ENCODE results near the gene ATP2B2.
"Not testable (repeated sequence)": the region's sequence is repeated elsewhere in the genome, so short reads cannot be mapped to it uniquely, and the experiment has no call there.

The ATP2B2 gene

GRCh38 chr3:10382445-10382844 lies 122.9 kb downstream of the ATP2B2 start:
- not testable (repeated sequence) for DNase-seq (ENCODE audit: low read depth)

- no peak for DNase-seq (ENCODE audit: low read depth)
Observed at GRCh38 chr3:10381336-10381735, 124.0 kb downstream of the ATP2B2 start.

DNA sequence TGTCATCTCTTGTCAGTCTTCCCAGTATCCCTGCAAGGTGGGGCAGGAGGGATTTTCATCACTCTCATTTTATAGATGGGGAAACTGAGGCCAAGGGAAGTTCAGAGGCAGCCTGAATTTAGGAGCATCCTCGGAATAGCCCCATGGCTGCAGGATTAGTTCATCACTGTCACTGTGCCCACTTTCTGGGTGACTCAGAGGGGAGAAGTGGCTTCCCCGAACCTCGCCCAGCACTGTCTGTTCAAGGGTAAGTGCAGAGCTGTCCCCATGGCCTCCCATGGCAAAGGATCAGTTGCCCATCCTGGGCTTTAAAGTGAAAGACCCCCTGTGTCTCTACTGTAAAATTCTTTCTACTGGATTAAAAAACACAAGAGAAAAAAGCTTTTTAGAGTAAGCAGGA lies 124.5 kb downstream of the ATP2B2 start:
- DNase-seq (ENCODE audit: low read depth): no peak

GRCh38 chr3:10379961-10380360 lies 125.4 kb downstream of the ATP2B2 start:
- DNase-seq (ENCODE audit: low read depth): no peak

- no peak for DNase-seq (ENCODE audit: low read depth)
Observed at GRCh38 chr3:10379161-10379560, 126.2 kb downstream of the ATP2B2 start.

GRCh38 chr3:10378742-10379141 lies 126.6 kb downstream of the ATP2B2 start:
- DNase-seq (ENCODE audit: low read depth): no peak

GRCh38 chr3:10378246-10378645 lies 127.1 kb downstream of the ATP2B2 start:
- DNase-seq (ENCODE audit: low read depth): no peak

- no peak for DNase-seq (ENCODE audit: low read depth)
Observed at GRCh38 chr3:10377148-10377725, 128.1 kb downstream of the ATP2B2 start.

DNA sequence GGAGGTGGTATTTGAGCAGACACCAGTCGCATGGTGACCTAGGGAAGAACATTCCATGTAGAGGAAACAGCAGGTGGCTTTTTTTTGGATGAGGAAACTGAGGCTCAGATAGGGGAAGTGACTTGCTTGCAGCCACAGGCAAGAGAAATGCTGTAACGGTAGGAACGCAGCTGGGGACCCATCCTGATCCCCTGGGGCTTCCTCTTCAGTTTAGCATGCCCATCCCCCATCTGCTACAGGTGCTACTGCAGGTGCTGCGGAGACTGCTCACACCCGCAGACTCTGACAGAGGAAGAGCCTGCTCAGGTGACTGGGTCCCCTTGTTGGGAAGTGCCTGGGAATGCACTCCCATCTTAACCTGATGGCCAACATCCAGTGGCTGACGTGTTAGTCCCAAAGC lies 129.0 kb downstream of the ATP2B2 start:
- DNase-seq (ENCODE audit: low read depth): no peak

- no peak for DNase-seq (ENCODE audit: low read depth)
Observed at GRCh38 chr3:10375296-10376053, 129.9 kb downstream of the ATP2B2 start.

- DNase-seq (ENCODE audit: low read depth): no peak
Observed at GRCh38 chr3:10374311-10374710, 131.1 kb downstream of the ATP2B2 start.

DNA sequence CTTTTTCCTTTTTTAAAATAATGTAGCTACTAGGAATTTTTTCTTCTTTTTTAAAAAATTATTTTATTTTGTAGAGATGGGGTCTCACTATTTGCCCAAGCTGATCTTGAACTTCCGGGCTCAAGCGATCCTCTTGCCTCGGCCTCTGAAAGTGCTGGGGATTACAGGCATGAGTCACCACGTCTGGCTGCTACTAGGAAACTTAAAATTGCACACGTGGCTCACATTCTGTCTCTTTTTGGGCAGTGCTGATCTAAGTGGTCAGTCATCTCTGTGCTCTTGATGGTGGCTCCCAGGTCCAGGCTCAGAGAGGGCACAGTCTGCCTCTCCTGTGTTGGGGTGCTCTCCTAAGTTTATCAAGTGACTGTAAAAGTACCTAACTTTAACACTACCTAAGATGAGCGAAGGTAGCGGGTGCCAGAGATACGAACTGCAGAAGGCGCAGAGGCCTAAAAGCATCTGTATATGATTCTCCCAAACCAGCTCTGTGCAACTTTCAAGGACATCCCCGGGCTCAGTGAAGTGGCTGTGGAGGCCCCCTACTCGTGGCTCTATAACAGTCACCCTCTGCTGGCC lies 131.6 kb downstream of the ATP2B2 start:
- no peak for DNase-seq (ENCODE audit: low read depth)

DNA sequence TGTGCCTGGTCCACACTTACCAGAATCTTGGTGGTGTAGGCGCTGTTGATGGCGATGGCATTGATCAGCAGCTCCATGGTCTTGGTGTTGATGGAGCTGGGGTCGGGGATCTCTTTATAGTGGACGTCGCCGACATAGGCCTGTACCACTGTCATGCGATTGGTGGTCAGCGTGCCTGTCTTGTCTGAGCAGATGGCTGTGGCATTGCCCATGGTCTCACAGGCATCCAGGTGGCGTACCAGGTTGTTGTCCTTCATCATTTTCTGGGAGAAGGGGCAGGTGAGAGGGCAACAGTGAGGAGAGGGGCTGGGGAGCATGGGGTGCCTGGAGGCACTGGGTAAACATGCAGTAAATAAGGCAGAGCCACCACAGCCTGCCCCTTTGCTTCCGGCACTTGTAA lies 133.6 kb downstream of the ATP2B2 start:
- no peak for DNase-seq (ENCODE audit: low read depth)

- DNase-seq (ENCODE audit: low read depth): no peak
Observed at GRCh38 chr3:10371167-10371566, 134.2 kb downstream of the ATP2B2 start.

- DNase-seq (ENCODE audit: low read depth): no peak
Observed at GRCh38 chr3:10370429-10370828, 135.0 kb downstream of the ATP2B2 start.

- DNase-seq (ENCODE audit: low read depth): no peak
Observed at GRCh38 chr3:10368512-10368911, 136.9 kb downstream of the ATP2B2 start.

DNA sequence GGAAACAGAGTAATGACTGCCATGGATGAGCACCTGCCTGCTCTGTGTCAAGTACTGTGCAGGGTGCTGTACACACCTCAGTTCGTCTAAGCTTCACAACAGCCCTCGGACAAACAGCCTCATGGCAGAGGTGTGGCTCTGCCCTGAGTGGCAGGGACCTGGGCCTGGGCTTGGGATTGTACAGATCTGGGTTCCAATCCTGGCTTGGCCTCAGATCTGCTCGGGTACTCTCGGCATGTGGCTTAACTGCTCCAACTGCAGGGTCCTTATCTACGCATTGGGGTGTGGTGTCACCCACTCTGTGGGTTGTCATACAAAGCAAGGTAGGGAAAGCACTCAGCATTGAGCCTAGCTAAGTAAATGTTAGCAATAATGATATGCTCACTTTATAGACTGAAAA lies 137.9 kb downstream of the ATP2B2 start:
- DNase-seq (ENCODE audit: low read depth): no peak

DNA sequence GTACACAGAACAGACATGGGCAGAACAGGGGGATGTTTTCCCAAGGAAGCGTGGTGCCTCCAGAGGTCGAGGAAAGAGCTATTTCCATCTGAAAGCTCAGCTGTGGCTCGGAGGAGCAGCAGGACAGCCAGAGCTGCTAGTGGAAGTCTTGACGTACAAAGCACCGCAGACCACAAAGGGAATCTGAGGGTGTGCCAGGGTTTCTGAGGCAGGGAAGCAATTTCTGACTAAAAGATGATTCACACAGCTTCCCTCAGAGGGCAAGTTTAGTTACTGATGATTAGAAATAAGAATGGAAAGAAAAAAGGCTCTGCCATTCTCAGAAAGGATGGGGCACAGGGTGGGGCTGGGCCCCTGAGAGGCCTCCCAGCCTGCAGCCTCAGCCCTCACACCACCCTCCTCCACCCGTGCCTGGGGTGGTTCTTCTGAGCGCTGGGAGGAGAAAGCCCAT lies 138.7 kb downstream of the ATP2B2 start:
- DNase-seq (ENCODE audit: low read depth): no peak

DNA sequence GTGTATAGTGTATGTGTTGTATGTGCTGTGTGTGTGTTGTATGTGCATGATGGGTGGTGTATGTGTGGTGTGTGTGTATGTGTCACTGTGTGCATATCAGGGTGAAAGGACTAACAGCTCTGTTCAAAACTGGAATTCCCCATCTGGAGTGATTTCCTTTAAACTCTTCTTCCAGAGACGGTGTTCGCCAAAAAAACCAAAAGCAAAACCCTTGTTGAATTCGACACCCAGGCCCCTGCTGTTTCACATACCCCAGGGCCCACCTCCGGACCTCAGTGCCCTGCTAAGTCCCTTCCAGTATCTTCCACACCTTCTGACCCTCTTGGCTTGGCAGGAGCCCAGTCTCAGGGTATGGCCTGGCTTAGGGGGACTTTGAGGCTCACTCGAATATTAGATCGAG lies 139.6 kb downstream of the ATP2B2 start:
- DNase-seq (ENCODE audit: low read depth): no peak

DNA sequence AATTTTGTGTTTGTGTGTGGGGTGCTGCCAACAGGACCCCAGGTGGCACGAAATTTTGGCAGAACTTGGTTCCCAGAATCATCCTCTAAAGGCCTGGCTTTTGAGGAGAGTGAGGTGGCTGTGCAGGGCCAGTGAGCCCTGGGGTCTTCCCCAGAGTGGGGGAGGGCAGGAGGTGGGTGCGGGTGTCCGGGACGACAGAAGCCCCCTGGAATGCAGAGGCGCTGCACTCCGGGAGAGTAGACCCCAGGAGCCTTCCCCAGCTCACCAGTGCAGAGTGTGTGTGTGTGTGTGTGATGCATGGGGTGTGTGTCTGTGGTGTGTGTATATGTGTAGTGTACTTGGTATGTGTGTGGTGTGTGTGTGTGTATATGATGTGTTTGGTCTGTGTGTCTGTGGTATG lies 140.1 kb downstream of the ATP2B2 start:
- DNase-seq (ENCODE audit: low read depth): no peak

GRCh38 chr3:10364806-10365205 lies 140.6 kb downstream of the ATP2B2 start:
- DNase-seq (ENCODE audit: low read depth): no peak

GRCh38 chr3:10363935-10364334 lies 141.5 kb downstream of the ATP2B2 start:
- DNase-seq (ENCODE audit: low read depth): no peak

GRCh38 chr3:10361375-10361774 lies 144.0 kb downstream of the ATP2B2 start:
- no peak for DNase-seq (ENCODE audit: low read depth)

- no peak for DNase-seq (ENCODE audit: low read depth)
Observed at GRCh38 chr3:10360478-10360877, 144.9 kb downstream of the ATP2B2 start.
